GM12878 (cell line): ENCODE measurements around the gene SNRPE. TPM values are rescaled to one million over a fixed set of nuclear protein-coding genes. Genes with fewer than 3 reads are reported as not detected.

Experiments used
- ATAC-seq: fragments of 200-7000 bp; cut with Tn5 transposase; 3 replicates; pipeline ENCODE4 v1.9.1; 2020; ENCODE audit warnings: mild to moderate bottlenecking, moderate library complexity
- BruUV-seq: library from RNA; stranded (reverse); fragments of 400-500 nt; replicated peaks from 2 replicates; lab custom pipeline; 2021; lab: Mats Ljungman, UMichigan
- CTCF ChIA-PET: fragments of 300-600 bp; sonication (Branson Sonifier 250); formaldehyde crosslinking; extraction: SDS; loops from one replicate; lab custom pipeline; 2021; ENCODE audit warnings: inconsistent platforms; lab: Yijun Ruan, JAX
- POLR2A ChIA-PET: fragments of 350-600 bp; formaldehyde crosslinking; extraction: SDS; loops from one replicate; lab custom pipeline; 2021; ENCODE audit warnings: inconsistent platforms; lab: Charles Lee
- RAD21 ChIA-PET: fragments of 300-600 bp; sonication (Branson Sonifier 250); formaldehyde crosslinking; loops from one replicate; lab custom pipeline; 2023; ENCODE audit warnings: antibody characterized with exemption; ENCODE audit not compliant: unreplicated experiment; lab: Charles Lee
- SMC1A ChIA-PET: fragments of 300-600 bp; sonication (Branson Sonifier 250); formaldehyde crosslinking; loops from one replicate; lab custom pipeline; 2023; ENCODE audit not compliant: unreplicated experiment, uncharacterized antibody; lab: Charles Lee
- DNase-seq: peaks from one replicate; pipeline ENCODE4 v3.0.0-alpha.2; 2011; ENCODE audit warnings: low read depth, low spot score
- FAIRE-seq: peaks from 3 replicates; lab custom pipeline; 2011; peaks lifted over from hg19 to GRCh38; lab: Jason Lieb, UNC
- H2AFZ ChIP-seq: 2 replicates; pipeline ENCODE4 v1.6.0; 2011; ENCODE audit warnings: low read depth, low read length, control low read depth; ENCODE audit not compliant: control insufficient read depth
- H3K27ac ChIP-seq: 2 replicates; pipeline ENCODE4 v1.5.1; 2011; ENCODE audit warnings: control low read depth; ENCODE audit not compliant: control insufficient read depth, insufficient read depth
- H3K27me3 ChIP-seq, 2 experiments: replicated peaks in 1 of 2; 2 replicates each; pipeline versions ENCODE4 v1.6.0 to v1.6.1; 2011; ENCODE audit warnings: low read length in 1 of 2; ENCODE audit not compliant: control insufficient read depth in 2 of 2, insufficient read depth in 2 of 2
- H3K36me3 ChIP-seq, 2 experiments: 2 replicates each; pipeline ENCODE4 v1.5.1; 2011; ENCODE audit warnings: low read length in 1 of 2; ENCODE audit not compliant: control insufficient read depth in 2 of 2, insufficient read depth in 2 of 2
- H3K4me1 ChIP-seq: 2 replicates; pipeline ENCODE4 v1.6.1; 2011; ENCODE audit warnings: mild to moderate bottlenecking, low read length, moderate library complexity, mixed read lengths; ENCODE audit not compliant: control insufficient read depth, insufficient read depth
- H3K4me2 ChIP-seq: 2 replicates; pipeline ENCODE4 v1.6.0; 2011; ENCODE audit warnings: control low read depth; ENCODE audit not compliant: control insufficient read depth, insufficient read depth
- H3K4me3 ChIP-seq: fragments of 200-600 bp; sonication (generic); 2 replicates; pipeline ENCODE4 v1.5.1; 2016
- H3K79me2 ChIP-seq: 2 replicates; pipeline ENCODE4 v1.6.0; 2011; ENCODE audit warnings: low read length; ENCODE audit not compliant: control insufficient read depth, insufficient read depth
- H3K9ac ChIP-seq: 2 replicates; pipeline ENCODE4 v1.8.0; 2011; ENCODE audit warnings: low read length, control low read depth, mixed read lengths; ENCODE audit not compliant: control insufficient read depth, insufficient read depth
- H3K9me3 ChIP-seq: replicated peaks from 3 replicates; pipeline ENCODE4 v1.5.1; 2011; ENCODE audit warnings: mild to moderate bottlenecking, low read length; ENCODE audit not compliant: control insufficient read depth, insufficient read depth
- H4K20me1 ChIP-seq: 2 replicates; pipeline ENCODE4 v1.6.0; 2011; ENCODE audit not compliant: control insufficient read depth, insufficient read depth
- CREB1 ChIP-seq: IDR thresholded peaks from 2 replicates; pipeline ENCODE4 v1.6.1; 2012; ENCODE audit warnings: low read depth, mild to moderate bottlenecking, inconsistent platforms
- NR2C2 ChIP-seq: IDR thresholded peaks from 2 replicates; pipeline ENCODE4 v1.6.1; 2011; ENCODE audit warnings: borderline replicate concordance, low read depth; ENCODE audit not compliant: control insufficient read depth, insufficient read length
- RCOR1 ChIP-seq: conservative IDR thresholded peaks from 2 replicates; pipeline ENCODE4 v1.6.1; 2012; ENCODE audit warnings: low read depth, low read length, improper control_type of control experiment
- WGBS: methylation state at CpG from one replicate; pipeline ENCODE4 v1.1.6; 2016; ENCODE audit warnings: low lambda C conversion rate; ENCODE audit not compliant: insufficient replicate concordance, insufficient coverage; ENCODE audit errors: missing lambda C conversion rate; 5-methylcytosine and 5-hydroxymethylcytosine counted together
- in situ Hi-C: fragments of 300-500 bp; cut with MboI; formaldehyde crosslinking; loops from 9 replicates; pipeline ENCODE4 v1.14.3; 2018; ENCODE audit warnings: mixed read lengths
- intact Hi-C: fragments of 100-400 bp; cut with micrococcal nuclease; formaldehyde crosslinking; loops from one replicate; pipeline ENCODE4 v1.14.2; 2022; ENCODE audit not compliant: unreplicated experiment
- polyA plus RNA-seq, 11 experiments: library from polyadenylated mRNA; depleted of rRNA in 4 of 11; unstranded in 6 of 11; stranded (reverse) in 5 of 11; fragments of >200 nt; fragmentation: Nextera tagmentation in 4 of 11; fragmentation: Illumina TruSeq in 1 of 11; extraction: Ambion mirVana in 4 of 11; extraction: Trizol in 1 of 11; gene quantifications; 1 replicate in 1 of 11; 2 replicates in 10 of 11; pipeline versions ENCODE4 v1.2.1 to v1.2.3, GENCODE V29; 2011 to 2016; ENCODE audit warnings: inconsistent platforms in 2 of 11, missing spikeins in 2 of 11, low read depth in 1 of 11
- total RNA-seq, 4 experiments: library from RNA; depleted of rRNA in 3 of 4; stranded (reverse); fragments of >200 nt in 3 of 4; fragmentation: Illumina TruSeq in 1 of 4; extraction: Trizol in 1 of 4; gene quantifications; 2 replicates each; pipeline versions ENCODE4 v1.2.1 to v1.2.3, GENCODE V29; 2013 to 2021
- TF ChIP-seq, protein P1 (sequence below): fragments of 450-650 bp; IDR thresholded peaks from 2 replicates; pipeline ENCODE4 v1.6.1; 2017; ENCODE audit warnings: mild to moderate bottlenecking, low read depth, inconsistent platforms; ENCODE audit not compliant: poor library complexity, severe bottlenecking

SNRPE gene
- total and polyA plus RNA-seq, 10 of the 15 experiments (the other 5 are each of a cell fraction or from before 2014, with no cell fraction given), result 109 to 1,384 (median 316) TPM

DNA sequence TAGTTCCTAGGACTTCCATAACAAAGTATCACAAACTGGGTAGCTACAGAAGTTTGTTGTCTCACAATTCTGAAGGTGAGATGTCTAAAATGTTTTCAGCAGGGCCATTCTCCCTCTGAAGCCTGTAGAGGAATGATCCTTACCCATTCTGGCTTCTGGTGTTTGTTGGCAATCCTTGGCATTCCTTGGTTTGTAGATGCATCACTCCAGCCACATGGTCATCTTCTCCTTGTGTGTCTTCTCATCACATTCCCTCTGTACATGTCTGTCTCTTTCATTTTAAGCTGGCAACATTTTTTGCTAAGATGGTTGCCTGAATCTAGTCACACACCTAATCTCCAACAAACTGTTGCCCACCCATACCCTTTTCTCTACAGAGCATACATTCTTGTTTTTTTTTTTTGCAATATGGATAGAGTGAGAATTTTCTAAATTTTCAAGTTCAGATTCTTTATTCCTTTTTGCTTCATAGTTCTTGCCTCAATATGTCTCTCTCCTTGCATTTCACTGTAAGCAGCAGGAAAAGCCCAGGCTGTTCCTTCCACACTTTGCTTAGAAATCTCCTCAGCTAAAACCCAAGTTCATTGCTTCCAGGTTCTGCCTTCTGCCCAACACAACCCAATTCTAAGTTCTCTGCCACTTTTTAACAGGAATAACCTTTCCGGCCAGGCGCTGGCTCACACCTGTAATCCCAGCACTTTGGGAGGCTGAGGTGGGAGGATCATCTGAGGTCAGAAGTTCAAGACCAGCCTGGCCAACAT is 47.6 kb upstream of the SNRPE start:
- RAD21 ChIA-PET, result interaction anchor here (0.6 kb wide), 1 partner anchor 476 kb away, joined by 3 read pairs; no protein-coding TSS in a partner anchor
- POLR2A ChIA-PET, result no interaction called here
- H4K20me1 ChIP-seq, result no peaks in the 10 kb centered on the region
- peaks cover 2% of the 10 kb centered on the region for H3K79me2 ChIP-seq
- TF ChIP-seq RCOR1 (no peak), CREB1 (no peak), NR2C2 (no peak)
- TF ChIP-seq, protein P1, sequence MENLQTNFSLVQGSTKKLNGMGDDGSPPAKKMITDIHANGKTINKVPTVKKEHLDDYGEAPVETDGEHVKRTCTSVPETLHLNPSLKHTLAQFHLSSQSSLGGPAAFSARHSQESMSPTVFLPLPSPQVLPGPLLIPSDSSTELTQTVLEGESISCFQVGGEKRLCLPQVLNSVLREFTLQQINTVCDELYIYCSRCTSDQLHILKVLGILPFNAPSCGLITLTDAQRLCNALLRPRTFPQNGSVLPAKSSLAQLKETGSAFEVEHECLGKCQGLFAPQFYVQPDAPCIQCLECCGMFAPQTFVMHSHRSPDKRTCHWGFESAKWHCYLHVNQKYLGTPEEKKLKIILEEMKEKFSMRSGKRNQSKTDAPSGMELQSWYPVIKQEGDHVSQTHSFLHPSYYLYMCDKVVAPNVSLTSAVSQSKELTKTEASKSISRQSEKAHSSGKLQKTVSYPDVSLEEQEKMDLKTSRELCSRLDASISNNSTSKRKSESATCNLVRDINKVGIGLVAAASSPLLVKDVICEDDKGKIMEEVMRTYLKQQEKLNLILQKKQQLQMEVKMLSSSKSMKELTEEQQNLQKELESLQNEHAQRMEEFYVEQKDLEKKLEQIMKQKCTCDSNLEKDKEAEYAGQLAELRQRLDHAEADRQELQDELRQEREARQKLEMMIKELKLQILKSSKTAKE, result no peak
- peaks cover 0 to 20% of the 10 kb centered on the region in 2 experiments for H3K36me3 ChIP-seq
- WGBS, result 100% methylated on average over 2 of the region's 2 CpGs
- in situ Hi-C loops (no loop called here), intact Hi-C loops (no loop called here)
- H2AFZ ChIP-seq, result no peak overlapping the region
- no peak overlapping the region for H3K27ac ChIP-seq
- H3K9ac ChIP-seq, result no peak overlapping the region
- CTCF ChIA-PET, result interaction anchor here (0.6 kb wide), 1 partner anchor 30 kb away, joined by 3 read pairs; no protein-coding TSS in a partner anchor
- no peak overlapping the region for H3K4me2 ChIP-seq
- SMC1A ChIA-PET, result interaction anchor here (0.6 kb wide), 1 partner anchor 18 kb away, joined by 3 read pairs; the partner anchor contains the start of genes ZBED6 and ZC3H11A
- no peak overlapping the region for H3K4me3 ChIP-seq
- DNase-seq (no peak), ATAC-seq (no peak), FAIRE-seq (no peak)
- BruUV-seq, result no TSS peak
- H3K9me3 ChIP-seq, result no peaks in the 10 kb centered on the region
- H3K4me1 ChIP-seq, result no peaks in the 10 kb centered on the region
- H3K27me3 ChIP-seq, result no peaks in the 10 kb centered on the region
